Thoracic aorta (tissue), 2 donors: ENCODE data around the gene CCDC170. TPM values are rescaled to one million over a fixed set of nuclear protein-coding genes. Genes with fewer than 3 reads are reported as not detected.
"Not testable (repeated sequence)": the region's sequence is repeated elsewhere in the genome, so short reads cannot be mapped to it uniquely, and the experiment has no call there.

Experiments used
- ATAC-seq: fragments of 150-250 bp; one replicate; pipeline ENCODE4 v1.8.0; 2017; ENCODE audit warnings: low read depth; ENCODE audit not compliant: insufficient number of reproducible peaks, low FRiP score
- DNase-seq: peaks from one replicate; pipeline ENCODE4 v3.0.0-alpha.2; 2020; ENCODE audit warnings: low spot score
- H3K27ac ChIP-seq, 2 donors: fragments of 200-600 bp; sonication (generic); 1 replicate in 1 of 2; 2 replicates in 1 of 2; pipeline ENCODE4 v1.5.1; 2016; ENCODE audit warnings: mild to moderate bottlenecking in 2 of 2, moderate library complexity in 2 of 2
- H3K27me3 ChIP-seq: fragments of 200-600 bp; sonication (generic); replicated peaks from 2 replicates; pipeline ENCODE4 v1.6.0; 2016; ENCODE audit warnings: mild to moderate bottlenecking; ENCODE audit not compliant: insufficient read depth
- H3K36me3 ChIP-seq: fragments of 200-600 bp; sonication (generic); one replicate; pipeline ENCODE4 v1.5.1; 2016
- H3K4me1 ChIP-seq, 2 donors: fragments of 200-600 bp; sonication (generic); 1 replicate in 1 of 2; 2 replicates in 1 of 2; pipeline versions ENCODE4 v1.5.1 to v1.6.0; 2016; ENCODE audit warnings: low read depth in 2 of 2, mild to moderate bottlenecking in 1 of 2; ENCODE audit not compliant: control insufficient read depth in 1 of 2
- H3K4me3 ChIP-seq: fragments of 200-600 bp; sonication (generic); 2 replicates; pipeline ENCODE4 v1.5.1; 2016; ENCODE audit warnings: mild to moderate bottlenecking
- H3K9me3 ChIP-seq: fragments of 200-600 bp; sonication (generic); 2 replicates; pipeline ENCODE4 v1.5.1; 2016
- total RNA-seq, 2 donors: library from RNA; depleted of rRNA; stranded (reverse); fragments of >200 nt; gene quantifications; one replicate each; pipeline versions ENCODE4 v1.1.0 to v1.2.3, GENCODE V29; 2016
- TF ChIP-seq, protein P1 (sequence below): fragments of 200-600 bp; sonication (generic); IDR thresholded peaks from one replicate; pipeline ENCODE4 v1.5.1; 2019; ENCODE audit warnings: antibody characterized with exemption

CCDC170 gene
- total RNA-seq, 2 donors from 2014 or later, result 0.81 to 1.5 TPM

- peak; percentile 100 for ATAC-seq
- Histone ChIP-seq H3K27me3 (no peaks in the 10 kb centered on the region), H3K9me3 (no peaks in the 10 kb centered on the region), H3K27ac (peak within 1 kb of the TSS; percentile 86 to 99), H3K4me1 (peaks cover 20 to 29% of the 10 kb centered on the region in 2 donors), H3K4me3 (peak within 1 kb of the TSS; percentile 100), H3K36me3 (peaks cover 3% of the 10 kb centered on the region)
- TF ChIP-seq, protein P1, sequence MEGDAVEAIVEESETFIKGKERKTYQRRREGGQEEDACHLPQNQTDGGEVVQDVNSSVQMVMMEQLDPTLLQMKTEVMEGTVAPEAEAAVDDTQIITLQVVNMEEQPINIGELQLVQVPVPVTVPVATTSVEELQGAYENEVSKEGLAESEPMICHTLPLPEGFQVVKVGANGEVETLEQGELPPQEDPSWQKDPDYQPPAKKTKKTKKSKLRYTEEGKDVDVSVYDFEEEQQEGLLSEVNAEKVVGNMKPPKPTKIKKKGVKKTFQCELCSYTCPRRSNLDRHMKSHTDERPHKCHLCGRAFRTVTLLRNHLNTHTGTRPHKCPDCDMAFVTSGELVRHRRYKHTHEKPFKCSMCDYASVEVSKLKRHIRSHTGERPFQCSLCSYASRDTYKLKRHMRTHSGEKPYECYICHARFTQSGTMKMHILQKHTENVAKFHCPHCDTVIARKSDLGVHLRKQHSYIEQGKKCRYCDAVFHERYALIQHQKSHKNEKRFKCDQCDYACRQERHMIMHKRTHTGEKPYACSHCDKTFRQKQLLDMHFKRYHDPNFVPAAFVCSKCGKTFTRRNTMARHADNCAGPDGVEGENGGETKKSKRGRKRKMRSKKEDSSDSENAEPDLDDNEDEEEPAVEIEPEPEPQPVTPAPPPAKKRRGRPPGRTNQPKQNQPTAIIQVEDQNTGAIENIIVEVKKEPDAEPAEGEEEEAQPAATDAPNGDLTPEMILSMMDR, result no peak
- peak; percentile 99 for DNase-seq
Observed at GRCh38 chr6:151451950-151452749, 41.7 kb upstream of the CCDC170 start, which contains the start of gene RMND1. TSS of gene RMND1 (minus strand) at chr6:151452126. CDS start at chr6:151445811, 6,315 bp downstream.

DNA sequence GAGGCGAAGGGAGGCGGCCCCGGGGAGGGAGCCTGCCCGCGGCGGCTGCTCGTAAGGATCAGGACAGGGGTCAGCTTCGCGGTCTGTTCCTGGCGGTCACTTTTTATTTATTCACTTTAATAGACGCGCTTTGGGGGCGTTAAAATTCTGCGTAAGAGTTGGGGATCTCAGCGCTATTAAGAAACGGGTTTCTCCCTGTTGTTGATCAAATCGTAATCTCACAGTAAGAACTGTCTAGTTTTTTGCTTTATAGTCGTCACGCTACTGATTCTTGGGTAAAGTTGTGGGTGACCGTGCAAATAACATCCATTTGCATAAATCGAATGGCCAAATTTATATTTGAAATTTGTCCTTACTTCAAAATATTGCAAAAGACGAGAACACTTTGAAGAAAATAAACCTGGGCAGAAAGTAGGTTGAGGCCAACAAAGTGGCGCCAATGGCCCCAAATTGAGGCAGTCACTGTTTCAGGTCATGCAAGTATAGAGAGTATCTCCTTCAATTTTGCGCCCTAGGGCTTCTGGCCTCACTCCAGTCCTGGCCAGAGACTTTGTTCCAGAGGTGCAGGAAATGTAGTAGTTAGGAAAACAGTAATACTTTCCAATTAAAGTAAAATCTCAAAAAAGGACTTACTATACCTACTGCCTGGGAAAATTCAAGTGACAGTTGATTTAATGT is 40.9 kb upstream of the CCDC170 start:
- Histone ChIP-seq H3K36me3 (peaks cover 5% of the 10 kb centered on the region), H3K9me3 (no peaks in the 10 kb centered on the region), H3K4me3 (peak overlapping the region; percentile 100), H3K27me3 (no peaks in the 10 kb centered on the region), H3K4me1 (peaks cover 20 to 29% of the 10 kb centered on the region in 2 donors), H3K27ac (peak overlapping the region; percentile 86 to 99)
- DNase-seq (no peak), ATAC-seq (no peak)
- TF ChIP-seq, protein P1, result no peak

DNA sequence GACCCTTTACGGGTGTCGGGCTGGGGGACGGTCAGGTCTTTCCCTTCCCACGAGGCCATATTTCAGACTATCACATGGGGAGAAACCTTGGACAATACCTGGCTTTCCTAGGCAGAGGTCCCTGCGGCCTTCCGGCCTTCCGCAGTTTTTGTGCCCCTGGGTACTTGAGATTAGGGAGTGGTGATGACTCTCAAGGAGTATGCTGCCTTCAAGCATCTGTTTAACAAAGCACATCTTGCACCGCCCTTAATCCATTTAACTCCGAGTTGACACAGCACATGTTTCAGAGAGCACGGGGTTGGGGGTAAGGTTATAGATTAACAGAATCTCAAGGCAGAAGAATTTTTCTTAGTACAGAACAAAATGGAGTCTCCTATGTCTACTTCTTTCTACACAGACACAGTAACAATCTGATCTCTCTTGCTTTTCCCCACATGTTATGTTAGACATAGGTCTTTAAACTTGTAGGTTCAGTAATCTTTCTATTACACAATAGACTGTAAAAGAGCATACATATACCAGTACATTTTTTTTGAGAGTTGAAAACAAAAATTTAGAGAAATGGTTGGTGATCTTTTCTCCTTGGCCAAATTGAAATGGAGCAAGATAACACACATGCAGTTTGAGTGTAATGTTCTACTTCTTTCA is 37.9 kb upstream of the CCDC170 start:
- not testable (repeated sequence) for H3K27me3 ChIP-seq, DNase-seq, H3K9me3 ChIP-seq, ATAC-seq, H3K27ac ChIP-seq, H3K4me3 ChIP-seq
- peaks cover 20 to 29% of the 10 kb centered on the region in 2 donors for H3K4me1 ChIP-seq
- H3K36me3 ChIP-seq, result peaks cover 18% of the 10 kb centered on the region

- H3K4me1 ChIP-seq, result peaks cover 1 to 2% of the 10 kb centered on the region in 2 donors
- no peak for ATAC-seq
- H3K4me3 ChIP-seq, result no peak overlapping the region
- H3K9me3 ChIP-seq, result no peaks in the 10 kb centered on the region
- TF ChIP-seq, protein P1, result no peak
- H3K27ac ChIP-seq, result no peak overlapping the region
- no peak for DNase-seq
- no peaks in the 10 kb centered on the region for H3K27me3 ChIP-seq
- peaks cover 21% of the 10 kb centered on the region for H3K36me3 ChIP-seq
Observed at GRCh38 chr6:151461673-151462072, 32.1 kb upstream of the CCDC170 start.

DNA sequence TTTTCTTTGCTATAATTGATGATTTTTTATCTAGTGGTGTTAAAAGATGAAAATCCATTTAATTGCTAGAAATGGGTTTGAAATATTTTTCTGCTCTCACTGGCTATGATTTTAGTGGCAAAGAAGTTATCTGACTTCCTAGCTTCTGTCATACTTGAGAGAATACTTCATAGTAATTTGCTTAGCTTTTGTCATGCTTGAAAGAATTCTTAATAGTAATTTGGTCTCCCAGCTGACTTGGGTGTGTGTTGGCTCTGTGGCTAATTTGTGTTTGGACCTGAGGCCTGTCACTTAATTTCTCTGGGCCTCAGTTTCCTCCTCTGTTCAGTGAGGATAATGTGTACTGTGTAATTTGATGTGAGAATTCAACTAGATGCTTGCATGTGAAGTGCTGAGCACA is 29.1 kb upstream of the CCDC170 start:
- Histone ChIP-seq H3K4me3 (no peak overlapping the region), H3K4me1 (peaks cover 0 to 2% of the 10 kb centered on the region in 2 donors), H3K36me3 (peaks cover 15% of the 10 kb centered on the region), H3K27me3 (no peaks in the 10 kb centered on the region), H3K27ac (no peak overlapping the region), H3K9me3 (no peaks in the 10 kb centered on the region)
- TF ChIP-seq, protein P1, result no peak
- DNase-seq (no peak), ATAC-seq (no peak)
